ENCODE measurements around the gene OAS3. TPM values are rescaled to one million over a fixed set of nuclear protein-coding genes. Genes with fewer than 3 reads are reported as not detected.

OAS3 gene
- total RNA-seq, 1 experiment from 2014 or later: 42.6 TPM

- Histone ChIP-seq H3K4me1 (ENCODE audit: insufficient read depth, low read length, poor library complexity, severe bottlenecking) (no peaks in the 10 kb centered on the region), H3K36me3 (ENCODE audit: insufficient read depth, low read length, poor library complexity, severe bottlenecking) (no peaks in the 10 kb centered on the region), H3K9me3 (ENCODE audit: low read depth, low read length, poor library complexity, severe bottlenecking) (no peaks in the 10 kb centered on the region), H3K27ac (ENCODE audit: low read depth, low read length, poor library complexity, severe bottlenecking) (no peak overlapping the region), H3K27me3 (replicated peaks; ENCODE audit: insufficient read depth, low read depth, low read length, poor library complexity) (no peaks in the 10 kb centered on the region), H3K4me3 (ENCODE audit: low read depth, low read length, poor library complexity, severe bottlenecking) (no peak overlapping the region)
- TF ChIP-seq EZH2 (IDR thresholded peaks at IDR 0.05; ENCODE audit: borderline replicate concordance, low read depth, low read length, poor library complexity, severe bottlenecking): no peak
- ChIA-PET POLR2A (ENCODE audit: low non-redundant PET) (no interaction called here), CTCF (no interaction called here)
- no TSS peak for BruUV-seq (replicated peaks)
- DNase-seq (ENCODE audit: low spot score): no peak
- intact Hi-C loops (cut with micrococcal nuclease; ENCODE audit: unreplicated experiment): no loop called here
Observed at GRCh38 chr12:112927925-112928324, 10.3 kb upstream of the OAS3 start.

- BruUV-seq (replicated peaks): no TSS peak
- CTCF ChIA-PET: no interaction called here
- TF ChIP-seq EZH2 (IDR thresholded peaks at IDR 0.05; ENCODE audit: borderline replicate concordance, low read depth, low read length, poor library complexity, severe bottlenecking) (no peak), CTCF (conservative IDR thresholded peaks at IDR 0.05; ENCODE audit: low read depth, low read length) (peak; percentile 28; the same call in 1 of the 2 replicates)
Observed at GRCh38 chr12:112928978-112929377, 9.3 kb upstream of the OAS3 start.

GRCh38 chr12:112929715-112930114, 8.6 kb upstream of the OAS3 start:
- TF ChIP-seq EZH2 (IDR thresholded peaks at IDR 0.05; ENCODE audit: borderline replicate concordance, low read depth, low read length, poor library complexity, severe bottlenecking) (no peak), CTCF (conservative IDR thresholded peaks at IDR 0.05; ENCODE audit: low read depth, low read length) (no peak)
- no peak for DNase-seq (ENCODE audit: low spot score)
- Histone ChIP-seq H3K27ac (ENCODE audit: low read depth, low read length, poor library complexity, severe bottlenecking) (no peak overlapping the region), H3K9me3 (ENCODE audit: low read depth, low read length, poor library complexity, severe bottlenecking) (no peaks in the 10 kb centered on the region), H3K27me3 (replicated peaks; ENCODE audit: insufficient read depth, low read depth, low read length, poor library complexity) (no peaks in the 10 kb centered on the region), H3K4me1 (ENCODE audit: insufficient read depth, low read length, poor library complexity, severe bottlenecking) (no peaks in the 10 kb centered on the region), H3K4me3 (ENCODE audit: low read depth, low read length, poor library complexity, severe bottlenecking) (no peak overlapping the region), H3K36me3 (ENCODE audit: insufficient read depth, low read length, poor library complexity, severe bottlenecking) (no peaks in the 10 kb centered on the region)
- ChIA-PET POLR2A (ENCODE audit: low non-redundant PET) (no interaction called here), CTCF (no interaction called here)
- intact Hi-C loops (cut with micrococcal nuclease; ENCODE audit: unreplicated experiment): no loop called here
- no TSS peak for BruUV-seq (replicated peaks)

More at GRCh38 chr12:112928978-112929377, 9.3 kb upstream of the OAS3 start:
- POLR2A ChIA-PET (ENCODE audit: low non-redundant PET): no interaction called here
- intact Hi-C loops (cut with micrococcal nuclease; ENCODE audit: unreplicated experiment): no loop called here
- no peak overlapping the region for H3K27ac ChIP-seq (ENCODE audit: low read depth, low read length, poor library complexity, severe bottlenecking)
- H3K4me1 ChIP-seq (ENCODE audit: insufficient read depth, low read length, poor library complexity, severe bottlenecking): no peaks in the 10 kb centered on the region
- H3K36me3 ChIP-seq (ENCODE audit: insufficient read depth, low read length, poor library complexity, severe bottlenecking): no peaks in the 10 kb centered on the region
- H3K9me3 ChIP-seq (ENCODE audit: low read depth, low read length, poor library complexity, severe bottlenecking): no peaks in the 10 kb centered on the region
- DNase-seq (ENCODE audit: low spot score): no peak
- no peak overlapping the region for H3K4me3 ChIP-seq (ENCODE audit: low read depth, low read length, poor library complexity, severe bottlenecking)
- H3K27me3 ChIP-seq (replicated peaks; ENCODE audit: insufficient read depth, low read depth, low read length, poor library complexity): no peaks in the 10 kb centered on the region

- Histone ChIP-seq H3K4me1 (ENCODE audit: insufficient read depth, low read length, poor library complexity, severe bottlenecking) (no peaks in the 10 kb centered on the region), H3K27me3 (replicated peaks; ENCODE audit: insufficient read depth, low read depth, low read length, poor library complexity) (no peaks in the 10 kb centered on the region), H3K9me3 (ENCODE audit: low read depth, low read length, poor library complexity, severe bottlenecking) (no peaks in the 10 kb centered on the region), H3K36me3 (ENCODE audit: insufficient read depth, low read length, poor library complexity, severe bottlenecking) (no peaks in the 10 kb centered on the region), H3K27ac (ENCODE audit: low read depth, low read length, poor library complexity, severe bottlenecking) (no peak overlapping the region), H3K4me3 (ENCODE audit: low read depth, low read length, poor library complexity, severe bottlenecking) (no peak overlapping the region)
- no peak for DNase-seq (ENCODE audit: low spot score)
- no TSS peak for BruUV-seq (replicated peaks)
- ChIA-PET POLR2A (ENCODE audit: low non-redundant PET) (no interaction called here), CTCF (no interaction called here)
- TF ChIP-seq CTCF (conservative IDR thresholded peaks at IDR 0.05; ENCODE audit: low read depth, low read length) (no peak), EZH2 (IDR thresholded peaks at IDR 0.05; ENCODE audit: borderline replicate concordance, low read depth, low read length, poor library complexity, severe bottlenecking) (no peak)
- intact Hi-C loops (cut with micrococcal nuclease; ENCODE audit: unreplicated experiment): no loop called here
Observed at GRCh38 chr12:112930350-112930749, 7.9 kb upstream of the OAS3 start.
